HepG2 (cell line): ENCODE data around the gene NEURL2. TPM values are rescaled to one million over a fixed set of nuclear protein-coding genes. Genes with fewer than 3 reads are reported as not detected.

ENCODE experiments used
- ASH2L ChIP-seq: fragments of 300-600, 200-600 bp; sonication (generic); IDR thresholded peaks from 2 replicates; pipeline ENCODE4 v1.7.0; 2017; ENCODE audit warnings: low read depth, mild to moderate bottlenecking, moderate library complexity, mixed read lengths, low read length; ENCODE audit not compliant: insufficient read length
- CCDC6 ChIP-seq: sonication (generic); formaldehyde crosslinking; IDR thresholded peaks from 2 replicates; pipeline ENCODE4 v1.8.1; 2022; ENCODE audit warnings: mild to moderate bottlenecking, missing genetic modification reagents, moderate library complexity
- CENPT ChIP-seq: sonication (generic); formaldehyde crosslinking; IDR thresholded peaks from 2 replicates; pipeline ENCODE4 v1.8.0; 2022; ENCODE audit warnings: low read depth, mild to moderate bottlenecking, moderate library complexity, missing genetic modification reagents
- GATA4 ChIP-seq: sonication (generic); IDR thresholded peaks from 2 replicates; pipeline ENCODE4 v1.6.1; 2016; ENCODE audit warnings: antibody characterized with exemption, low read depth, borderline replicate concordance
- MEF2D ChIP-seq: sonication (generic); formaldehyde crosslinking; IDR thresholded peaks from 2 replicates; pipeline ENCODE4 v1.5.1; 2020; ENCODE audit warnings: mild to moderate bottlenecking, missing genetic modification reagents
- NCOA1 ChIP-seq: sonication (generic); formaldehyde crosslinking; IDR thresholded peaks from 2 replicates; pipeline ENCODE4 v1.9.0; 2021; ENCODE audit warnings: missing genetic modification reagents
- NR2C2 ChIP-seq: sonication (generic); formaldehyde crosslinking; IDR thresholded peaks from 2 replicates; pipeline ENCODE4 v1.4.0; 2020; ENCODE audit warnings: missing genetic modification reagents, mild to moderate bottlenecking, moderate library complexity, borderline replicate concordance
- ONECUT2 ChIP-seq: sonication (generic); formaldehyde crosslinking; IDR thresholded peaks from 2 replicates; pipeline ENCODE4 v1.4.0; 2020; ENCODE audit warnings: missing genetic modification reagents
- POLR2G ChIP-seq: fragments of 200-400 bp; formaldehyde crosslinking; IDR thresholded peaks from 2 replicates; pipeline ENCODE4 v1.6.1; 2018; ENCODE audit warnings: mild to moderate bottlenecking, low read depth, low read length, moderate library complexity
- REL ChIP-seq: sonication (generic); formaldehyde crosslinking; conservative IDR thresholded peaks from 2 replicates; pipeline ENCODE4 v1.8.0; 2022; ENCODE audit warnings: mild to moderate bottlenecking, missing genetic modification reagents, moderate library complexity
- RELA ChIP-seq: sonication (generic); formaldehyde crosslinking; IDR thresholded peaks from 2 replicates; pipeline ENCODE4 v1.4.0; 2020; ENCODE audit warnings: missing genetic modification reagents
- REXO4 ChIP-seq: sonication (generic); formaldehyde crosslinking; IDR thresholded peaks from 2 replicates; pipeline ENCODE4 v1.8.0; 2022; ENCODE audit warnings: missing genetic modification reagents, mild to moderate bottlenecking, borderline replicate concordance
- SCMH1 ChIP-seq: sonication (generic); formaldehyde crosslinking; IDR thresholded peaks from 2 replicates; pipeline ENCODE4 v1.9.0; 2021; ENCODE audit warnings: missing genetic modification reagents, mild to moderate bottlenecking, borderline replicate concordance
- ZFP36L1 ChIP-seq: sonication (generic); formaldehyde crosslinking; IDR thresholded peaks from 2 replicates; pipeline ENCODE4 v1.8.0; 2022; ENCODE audit warnings: mild to moderate bottlenecking, missing genetic modification reagents, moderate library complexity
- ZNF383 ChIP-seq: sonication (generic); formaldehyde crosslinking; IDR thresholded peaks from 2 replicates; pipeline ENCODE4 v1.4.0; 2020; ENCODE audit warnings: missing genetic modification reagents, mild to moderate bottlenecking, borderline replicate concordance
- ZNF432 ChIP-seq: sonication (generic); formaldehyde crosslinking; IDR thresholded peaks from 2 replicates; pipeline ENCODE4 v1.5.0; 2020; ENCODE audit warnings: missing genetic modification reagents, mild to moderate bottlenecking, borderline replicate concordance
- ZNF569 ChIP-seq: sonication (generic); formaldehyde crosslinking; IDR thresholded peaks from 2 replicates; pipeline ENCODE4 v1.5.0; 2020; ENCODE audit warnings: mild to moderate bottlenecking, missing genetic modification reagents, moderate library complexity, borderline replicate concordance
- ZNF598 ChIP-seq: sonication (generic); formaldehyde crosslinking; IDR thresholded peaks from 2 replicates; pipeline ENCODE4 v1.5.1; 2020; ENCODE audit warnings: mild to moderate bottlenecking, missing genetic modification reagents, borderline replicate concordance
- ZNF619 ChIP-seq: sonication (generic); formaldehyde crosslinking; IDR thresholded peaks from 2 replicates; pipeline ENCODE4 v1.4.0; 2020; ENCODE audit warnings: mild to moderate bottlenecking, missing genetic modification reagents
- ZNF7 ChIP-seq: IDR thresholded peaks from 2 replicates; pipeline ENCODE4 v1.6.1; 2016; ENCODE audit warnings: missing biosample characterization, missing genetic modification reagents
- ZNF746 ChIP-seq: sonication (generic); formaldehyde crosslinking; IDR thresholded peaks from 2 replicates; pipeline ENCODE4 v1.8.0; 2022; ENCODE audit warnings: mild to moderate bottlenecking, missing genetic modification reagents
- polyA plus RNA-seq, 8 experiments: library from polyadenylated mRNA; depleted of rRNA in 3 of 8; stranded (reverse) in 7 of 8; unstranded in 1 of 8; fragments of >200 nt; fragmentation: Illumina TruSeq in 4 of 8; extraction: Trizol in 4 of 8; gene quantifications; 2 replicates each; pipeline versions ENCODE4 v1.2.1 to v1.2.3, GENCODE V29; 2011 to 2016; ENCODE audit warnings: low read depth in 4 of 8, missing spikeins in 1 of 8, mixed read lengths in 1 of 8; ENCODE audit not compliant: insufficient read depth in 1 of 8
- total RNA-seq, 5 experiments: library from RNA; depleted of rRNA; stranded (reverse); fragments of >200 nt; fragmentation: Illumina TruSeq; extraction: Trizol; gene quantifications; 2 replicates each; pipeline ENCODE4 v1.2.3, GENCODE V29; 2016; ENCODE audit warnings: low read depth in 1 of 5
- TF ChIP-seq, protein P1 (sequence below): sonication (generic); formaldehyde crosslinking; IDR thresholded peaks from 2 replicates; pipeline ENCODE4 v1.4.0; 2020; ENCODE audit warnings: low read depth, missing genetic modification reagents
- TF ChIP-seq, protein P2 (sequence below): sonication (generic); formaldehyde crosslinking; IDR thresholded peaks from 2 replicates; pipeline ENCODE4 v1.5.1; 2020; ENCODE audit warnings: missing genetic modification reagents, mild to moderate bottlenecking, borderline replicate concordance
- TF ChIP-seq, protein P3 (sequence below): sonication (generic); formaldehyde crosslinking; IDR thresholded peaks from 2 replicates; pipeline ENCODE4 v1.8.1; 2023; ENCODE audit warnings: mild to moderate bottlenecking, inconsistent platforms, moderate library complexity, missing genetic modification reagents, borderline replicate concordance

The NEURL2 gene
- total and polyA plus RNA-seq, 2 of the 13 experiments (the other 11 are each of a cell fraction or from before 2014, with no cell fraction given), result 7.2 to 9.7 TPM

DNA sequence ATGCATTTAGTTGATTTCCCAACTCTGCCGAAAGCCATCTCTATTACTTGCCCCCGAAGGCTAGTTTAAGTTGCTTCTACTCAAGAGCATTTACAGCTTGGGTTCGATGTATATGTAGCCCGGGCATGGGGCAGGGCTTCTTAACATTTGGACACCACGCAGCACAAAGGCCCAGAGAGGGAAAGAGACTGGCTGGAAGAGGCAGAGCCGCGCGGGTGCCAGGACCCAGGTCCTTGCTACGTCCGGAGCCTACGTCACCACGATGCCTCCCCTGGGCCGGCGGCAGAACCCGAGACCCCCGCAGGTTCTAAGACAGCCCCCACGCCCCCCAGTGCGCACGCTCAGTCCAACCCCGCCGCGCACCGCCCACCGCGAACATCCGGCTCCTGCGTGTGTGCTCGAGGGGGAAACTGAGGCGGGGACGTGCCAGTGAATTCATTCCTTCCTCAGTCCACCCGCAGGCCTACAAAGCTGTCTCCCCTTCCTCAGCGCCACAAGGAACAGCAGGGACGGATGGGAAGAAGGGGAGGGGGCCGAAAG is 43.1 kb upstream of the NEURL2 start (continued):
- TF ChIP-seq ZNF619 (CRISPR knock-in tag) (no peak), NCOA1 (CRISPR knock-in tag) (no peak), GATA4 (no peak), REL (CRISPR knock-in tag) (peak; percentile 39), ZNF746 (CRISPR knock-in tag) (no peak), ONECUT2 (CRISPR knock-in tag) (no peak), RELA (CRISPR knock-in tag) (no peak), NR2C2 (no peak; the same call in 1 of the 2 replicates), REXO4 (CRISPR knock-in tag) (peak; percentile 86; the same call in 1 of the 2 replicates), CCDC6 (CRISPR knock-in tag) (peak; percentile 33; the same call in 1 of the 2 replicates), POLR2G (no peak; the same call in 1 of the 2 replicates), ZNF7 (CRISPR knock-in tag) (no peak), ZNF598 (CRISPR knock-in tag) (peak; percentile 79; the same call in 1 of the 2 replicates), ZFP36L1 (CRISPR knock-in tag) (peak; percentile 85; the same call in 1 of the 2 replicates), ZNF383 (CRISPR knock-in tag) (peak; percentile 100; the same call in 1 of the 2 replicates), ZNF569 (CRISPR knock-in tag) (no peak), ASH2L (peak; percentile 37), ZNF432 (no peak), MEF2D (CRISPR knock-in tag) (peak; percentile 33), SCMH1 (no peak), CENPT (no peak; the same call in 1 of the 2 replicates)
- TF ChIP-seq, protein P1, sequence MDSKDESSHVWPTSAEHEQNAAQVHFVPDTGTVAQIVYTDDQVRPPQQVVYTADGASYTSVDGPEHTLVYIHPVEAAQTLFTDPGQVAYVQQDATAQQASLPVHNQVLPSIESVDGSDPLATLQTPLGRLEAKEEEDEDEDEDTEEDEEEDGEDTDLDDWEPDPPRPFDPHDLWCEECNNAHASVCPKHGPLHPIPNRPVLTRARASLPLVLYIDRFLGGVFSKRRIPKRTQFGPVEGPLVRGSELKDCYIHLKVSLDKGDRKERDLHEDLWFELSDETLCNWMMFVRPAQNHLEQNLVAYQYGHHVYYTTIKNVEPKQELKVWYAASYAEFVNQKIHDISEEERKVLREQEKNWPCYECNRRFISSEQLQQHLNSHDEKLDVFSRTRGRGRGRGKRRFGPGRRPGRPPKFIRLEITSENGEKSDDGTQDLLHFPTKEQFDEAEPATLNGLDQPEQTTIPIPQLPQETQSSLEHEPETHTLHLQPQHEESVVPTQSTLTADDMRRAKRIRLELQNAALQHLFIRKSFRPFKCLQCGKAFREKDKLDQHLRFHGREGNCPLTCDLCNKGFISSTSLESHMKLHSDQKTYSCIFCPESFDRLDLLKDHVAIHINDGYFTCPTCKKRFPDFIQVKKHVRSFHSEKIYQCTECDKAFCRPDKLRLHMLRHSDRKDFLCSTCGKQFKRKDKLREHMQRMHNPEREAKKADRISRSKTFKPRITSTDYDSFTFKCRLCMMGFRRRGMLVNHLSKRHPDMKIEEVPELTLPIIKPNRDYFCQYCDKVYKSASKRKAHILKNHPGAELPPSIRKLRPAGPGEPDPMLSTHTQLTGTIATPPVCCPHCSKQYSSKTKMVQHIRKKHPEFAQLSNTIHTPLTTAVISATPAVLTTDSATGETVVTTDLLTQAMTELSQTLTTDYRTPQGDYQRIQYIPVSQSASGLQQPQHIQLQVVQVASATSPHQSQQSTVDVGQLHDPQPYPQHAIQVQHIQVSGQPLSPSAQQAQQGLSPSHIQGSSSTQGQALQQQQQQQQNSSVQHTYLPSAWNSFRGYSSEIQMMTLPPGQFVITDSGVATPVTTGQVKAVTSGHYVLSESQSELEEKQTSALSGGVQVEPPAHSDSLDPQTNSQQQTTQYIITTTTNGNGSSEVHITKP, result no peak; the same call in 1 of the 2 replicates
- TF ChIP-seq, protein P2, sequence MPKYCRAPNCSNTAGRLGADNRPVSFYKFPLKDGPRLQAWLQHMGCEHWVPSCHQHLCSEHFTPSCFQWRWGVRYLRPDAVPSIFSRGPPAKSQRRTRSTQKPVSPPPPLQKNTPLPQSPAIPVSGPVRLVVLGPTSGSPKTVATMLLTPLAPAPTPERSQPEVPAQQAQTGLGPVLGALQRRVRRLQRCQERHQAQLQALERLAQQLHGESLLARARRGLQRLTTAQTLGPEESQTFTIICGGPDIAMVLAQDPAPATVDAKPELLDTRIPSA (CRISPR knock-in tag), result 0 out of 2 replicates have a peak, but pooled peaks have one; percentile 17
- TF ChIP-seq, protein P3, sequence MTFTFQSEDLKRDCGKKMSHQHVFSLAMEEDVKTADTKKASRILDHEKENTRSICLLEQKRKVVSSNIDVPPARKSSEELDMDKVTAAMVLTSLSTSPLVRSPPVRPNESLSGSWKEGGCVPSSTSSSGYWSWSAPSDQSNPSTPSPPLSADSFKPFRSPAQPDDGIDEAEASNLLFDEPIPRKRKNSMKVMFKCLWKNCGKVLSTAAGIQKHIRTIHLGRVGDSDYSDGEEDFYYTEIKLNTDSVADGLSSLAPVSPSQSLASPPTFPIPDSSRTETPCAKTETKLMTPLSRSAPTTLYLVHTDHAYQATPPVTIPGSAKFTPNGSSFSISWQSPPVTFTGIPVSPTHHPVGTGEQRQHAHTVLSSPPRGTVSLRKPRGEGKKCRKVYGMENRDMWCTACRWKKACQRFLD (CRISPR knock-in tag), result no peak; the same call in 1 of the 2 replicates
